DOHH2 (cell line): ENCODE data around the gene SIM1.

Experiments used
- H3F3A ChIP-seq: fragments of 200-600 bp; sonication (generic), shearing (Covaris generic); 2 replicates; pipeline ENCODE4 v1.6.0; 2016; ENCODE audit warnings: antibody characterized with exemption, mild to moderate bottlenecking; ENCODE audit not compliant: control insufficient read depth, insufficient read depth
- H3K27ac ChIP-seq: fragments of 200-600 bp; sonication (generic); 2 replicates; pipeline ENCODE4 v1.5.1; 2014; ENCODE audit warnings: low read depth, mild to moderate bottlenecking, low read length, moderate library complexity
- H3K27me3 ChIP-seq: fragments of 200-600 bp; sonication (generic); 2 replicates; pipeline ENCODE4 v1.6.1; 2014; ENCODE audit warnings: mild to moderate bottlenecking, low read length, mixed read lengths; ENCODE audit not compliant: control insufficient read depth
- H3K36me3 ChIP-seq: fragments of 200-600 bp; sonication (generic); 2 replicates; pipeline ENCODE4 v1.6.1; 2014; ENCODE audit warnings: mild to moderate bottlenecking, low read length, moderate library complexity, mixed read lengths; ENCODE audit not compliant: control insufficient read depth
- H3K4me1 ChIP-seq: fragments of 200-600 bp; sonication (generic); 2 replicates; pipeline ENCODE4 v1.6.1; 2014; ENCODE audit warnings: mild to moderate bottlenecking, low read length, mixed read lengths; ENCODE audit not compliant: control insufficient read depth
- H3K4me2 ChIP-seq: fragments of 200-600 bp; sonication (generic); 2 replicates; pipeline ENCODE4 v1.6.0; 2014; ENCODE audit warnings: mild to moderate bottlenecking, low read length, moderate library complexity
- H3K4me3 ChIP-seq: fragments of 200-600 bp; sonication (generic); 2 replicates; pipeline ENCODE4 v1.5.1; 2014; ENCODE audit warnings: mild to moderate bottlenecking, low read length, mixed read lengths
- H3K79me2 ChIP-seq: fragments of 200-600 bp; sonication (generic); 2 replicates; pipeline ENCODE4 v1.6.1; 2014; ENCODE audit warnings: mild to moderate bottlenecking, low read length, mixed read lengths; ENCODE audit not compliant: control insufficient read depth
- H3K9me2 ChIP-seq: fragments of 200-600 bp; sonication (generic); replicated peaks from 2 replicates; pipeline ENCODE4 v1.6.1; 2014; ENCODE audit warnings: mild to moderate bottlenecking, low read length, mixed read lengths; ENCODE audit not compliant: control insufficient read depth
- H3K9me3 ChIP-seq: fragments of 200-600 bp; sonication (generic); 2 replicates; pipeline ENCODE4 v1.6.1; 2014; ENCODE audit warnings: antibody characterized with exemption, low read length, mixed read lengths; ENCODE audit not compliant: control insufficient read depth, insufficient read depth
- H4K20me1 ChIP-seq: fragments of 200-600 bp; sonication (generic); 2 replicates; pipeline ENCODE4 v1.6.0; 2014; ENCODE audit warnings: low read depth, mild to moderate bottlenecking, antibody characterized with exemption, low read length, moderate library complexity; ENCODE audit not compliant: control insufficient read depth, insufficient read depth
- CTCF ChIP-seq: fragments of 200-600 bp; sonication (generic); IDR thresholded peaks from one replicate; pipeline ENCODE4 v1.5.1; 2014; ENCODE audit warnings: antibody characterized with exemption, mild to moderate bottlenecking, low read depth, low read length; ENCODE audit not compliant: poor library complexity, severe bottlenecking
- EZH2phosphoT487 ChIP-seq: fragments of 200-600 bp; sonication (generic); IDR thresholded peaks from 2 replicates; pipeline ENCODE4 v1.6.1; 2017; ENCODE audit warnings: borderline replicate concordance, mild to moderate bottlenecking, antibody characterized with exemption, low read length, moderate library complexity, mixed read lengths

Gene SIM1

DNA sequence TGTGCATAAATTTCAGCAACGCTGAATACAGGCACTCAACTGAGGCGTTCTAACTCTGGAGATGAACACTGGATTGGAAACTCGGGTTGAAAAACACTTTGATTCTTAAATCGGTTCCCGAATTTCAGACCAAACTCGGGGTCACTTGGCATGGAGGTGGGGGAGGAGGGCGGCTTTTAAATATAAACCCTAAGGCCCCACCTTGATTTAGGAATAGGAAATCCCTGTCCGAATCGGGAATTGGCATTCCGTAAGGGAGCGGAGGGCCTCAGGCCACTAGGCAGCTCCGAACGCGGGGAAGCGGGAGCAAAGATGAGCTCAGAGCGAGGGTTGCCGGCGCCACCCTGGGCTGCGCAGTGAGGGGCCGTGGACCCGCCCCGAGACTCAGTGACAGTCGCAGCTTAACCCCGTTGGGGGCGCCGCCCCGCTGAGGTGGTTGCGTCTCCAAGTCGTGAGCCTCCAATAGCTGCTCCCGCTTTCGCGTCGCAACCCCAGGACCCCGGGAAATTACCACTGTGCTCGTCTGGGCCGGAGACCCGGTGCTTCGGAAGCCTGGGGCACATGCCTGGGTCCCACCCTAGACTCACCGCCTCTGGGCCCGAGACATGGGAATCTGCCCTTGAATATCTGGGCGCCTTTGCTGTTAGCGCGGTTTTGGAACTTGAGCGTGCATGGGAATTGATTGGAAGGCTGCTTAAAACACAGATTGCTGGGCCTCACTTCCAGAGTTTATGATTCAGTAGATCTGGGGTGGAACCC, 4.6 kb upstream of the SIM1 start:
- Histone ChIP-seq H3K4me2 (no peak overlapping the region), H3K4me3 (no peak overlapping the region), H3K9me2 (no peaks in the 10 kb centered on the region), H3K27ac (no peak overlapping the region), H3K79me2 (no peaks in the 10 kb centered on the region), H3K4me1 (no peaks in the 10 kb centered on the region), H4K20me1 (no peaks in the 10 kb centered on the region), H3K36me3 (no peaks in the 10 kb centered on the region), H3K27me3 (peaks cover 22% of the 10 kb centered on the region), H3K9me3 (no peaks in the 10 kb centered on the region), H3F3A (no peaks in the 10 kb centered on the region)
- TF ChIP-seq CTCF = no peak
- TF ChIP-seq EZH2phosphoT487 = no peak

DNA sequence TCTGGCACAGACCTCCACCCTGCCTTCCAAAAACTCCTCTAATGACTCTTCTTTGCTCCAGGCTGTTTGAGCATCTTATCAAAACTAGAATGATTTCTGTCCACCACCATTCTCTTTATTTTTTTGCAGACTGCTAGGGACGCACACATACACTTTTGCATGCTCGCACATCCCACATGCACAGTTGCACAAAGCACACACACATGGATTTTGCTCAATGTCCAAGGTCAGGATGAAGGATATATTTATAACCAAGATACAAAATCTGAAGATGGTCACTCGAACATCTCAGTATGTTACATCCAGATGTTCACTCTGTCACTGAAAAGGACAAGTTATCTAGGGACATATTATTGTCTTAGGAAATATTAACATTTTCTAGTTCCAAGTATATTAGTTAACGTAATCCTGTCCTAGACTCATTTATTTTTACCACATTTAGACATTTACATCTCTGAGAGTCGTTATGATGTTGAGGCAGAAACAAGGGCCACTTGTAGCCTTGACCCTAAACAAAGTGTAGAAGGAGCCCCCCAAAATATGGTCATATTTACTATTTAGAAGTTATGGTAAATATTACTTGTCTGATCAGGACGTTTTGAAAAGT, 3.4 kb upstream of the SIM1 start:
- no peaks in the 10 kb centered on the region for H4K20me1 ChIP-seq
- no peaks in the 10 kb centered on the region for H3K9me3 ChIP-seq
- H3K36me3 ChIP-seq = no peaks in the 10 kb centered on the region
- H3K4me3 ChIP-seq = no peak overlapping the region
- no peaks in the 10 kb centered on the region for H3F3A ChIP-seq
- no peak overlapping the region for H3K27ac ChIP-seq
- H3K4me1 ChIP-seq = no peaks in the 10 kb centered on the region
- no peak overlapping the region for H3K4me2 ChIP-seq
- peaks cover 15% of the 10 kb centered on the region for H3K27me3 ChIP-seq
- H3K79me2 ChIP-seq = no peaks in the 10 kb centered on the region
- H3K9me2 ChIP-seq = no peaks in the 10 kb centered on the region
- TF ChIP-seq CTCF = no peak
- TF ChIP-seq EZH2phosphoT487 = no peak

DNA sequence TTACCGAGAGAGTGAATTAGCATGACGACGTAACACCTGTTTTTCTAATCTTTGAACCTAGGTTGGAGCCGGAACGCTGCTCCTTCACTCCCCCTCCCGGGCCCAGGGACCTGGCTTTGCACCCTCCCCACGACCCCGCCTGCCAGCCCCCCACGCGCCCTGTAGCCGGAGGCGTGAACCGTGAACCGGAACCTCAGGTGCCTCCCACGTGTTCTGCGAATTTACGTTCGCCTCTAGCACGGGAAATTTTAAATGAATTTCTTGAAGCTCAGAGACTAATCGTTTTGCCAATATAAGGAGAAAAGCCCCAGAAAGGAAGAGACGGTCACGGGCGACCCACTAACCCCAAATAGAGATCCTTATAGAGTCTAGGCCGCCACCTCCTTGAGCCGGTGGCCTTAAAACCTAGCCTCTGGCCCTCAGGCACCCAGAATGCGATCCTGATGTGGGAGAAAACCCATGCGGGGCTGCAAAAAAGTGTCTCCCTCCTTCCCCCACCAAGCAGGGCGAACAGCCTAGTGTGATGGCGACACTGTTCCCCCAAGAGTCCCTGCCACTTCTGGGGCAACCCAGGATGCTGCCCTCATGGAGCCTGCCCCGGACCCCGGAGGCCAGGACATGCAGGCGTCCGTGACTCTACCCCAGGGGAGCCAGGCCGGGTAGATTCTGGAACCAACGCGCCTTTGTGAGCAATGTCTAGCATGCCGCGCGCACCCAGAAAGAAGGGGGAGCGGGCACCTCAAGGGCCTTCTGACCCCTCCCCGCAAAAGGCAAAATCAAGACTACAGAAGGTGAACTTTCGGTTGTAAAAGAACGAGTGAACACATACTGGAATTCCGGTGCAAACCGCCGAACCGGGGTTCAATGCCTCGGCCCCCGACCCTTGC, 2.7 kb upstream of the SIM1 start:
- Histone ChIP-seq H3K4me2 (no peak overlapping the region), H3K4me1 (no peaks in the 10 kb centered on the region), H3F3A (no peaks in the 10 kb centered on the region), H4K20me1 (no peaks in the 10 kb centered on the region), H3K4me3 (no peak overlapping the region), H3K79me2 (no peaks in the 10 kb centered on the region), H3K36me3 (no peaks in the 10 kb centered on the region), H3K9me2 (no peaks in the 10 kb centered on the region), H3K27me3 (peaks cover 11% of the 10 kb centered on the region; the same call in 1 of the 2 replicates), H3K27ac (no peak overlapping the region), H3K9me3 (no peaks in the 10 kb centered on the region)
- TF ChIP-seq EZH2phosphoT487 (no peak), CTCF (no peak)
